GM23248 (cell line): ENCODE data around the gene RNU2-1. TPM values are rescaled to one million over a fixed set of nuclear protein-coding genes. Genes with fewer than 3 reads are reported as not detected.
"Not testable (repeated sequence)": the region's sequence is repeated elsewhere in the genome, so short reads cannot be mapped to it uniquely, and the experiment has no call there.

Source experiments
- DNase-seq: peaks from one replicate; pipeline ENCODE4 v3.0.0-alpha.2; 2015
- H2AFZ ChIP-seq: fragments of 200-600 bp; sonication (generic); 2 replicates; pipeline ENCODE4 v1.6.1; 2016; ENCODE audit warnings: antibody characterized with exemption
- H3F3A ChIP-seq: fragments of 200-600 bp; sonication (generic); 2 replicates; pipeline ENCODE4 v1.6.1; 2016; ENCODE audit warnings: mild to moderate bottlenecking, antibody characterized with exemption, mixed run types; ENCODE audit not compliant: insufficient read depth
- H3K27ac ChIP-seq: fragments of 200-600 bp; sonication (generic); 2 replicates; pipeline ENCODE4 v1.5.1; 2016; ENCODE audit warnings: mild to moderate bottlenecking
- H3K27me3 ChIP-seq: fragments of 200-600 bp; sonication (generic); replicated peaks from 2 replicates; pipeline ENCODE4 v1.6.1; 2016; ENCODE audit warnings: mild to moderate bottlenecking; ENCODE audit not compliant: insufficient read depth
- H3K36me3 ChIP-seq: fragments of 200-600 bp; sonication (generic); 2 replicates; pipeline ENCODE4 v1.6.1; 2016; ENCODE audit warnings: low read depth, mild to moderate bottlenecking
- H3K4me1 ChIP-seq: fragments of 200-600 bp; sonication (generic); 2 replicates; pipeline ENCODE4 v1.6.1; 2016; ENCODE audit warnings: mild to moderate bottlenecking; ENCODE audit not compliant: insufficient read depth
- H3K4me2 ChIP-seq: fragments of 200-600 bp; sonication (generic); one replicate; pipeline ENCODE4 v1.6.1; 2016; ENCODE audit warnings: mild to moderate bottlenecking; ENCODE audit not compliant: unreplicated experiment
- H3K4me3 ChIP-seq: fragments of 200-600 bp; sonication (generic); 2 replicates; pipeline ENCODE4 v1.5.1; 2016; ENCODE audit warnings: mild to moderate bottlenecking
- H3K79me2 ChIP-seq: fragments of 200-600 bp; sonication (generic); 2 replicates; pipeline ENCODE4 v1.6.1; 2016; ENCODE audit warnings: mild to moderate bottlenecking; ENCODE audit not compliant: insufficient read depth
- H3K9ac ChIP-seq: fragments of 200-600 bp; sonication (generic); 2 replicates; pipeline ENCODE4 v1.6.1; 2016; ENCODE audit warnings: mild to moderate bottlenecking
- H3K9me2 ChIP-seq: fragments of 200-600 bp; sonication (generic); 2 replicates; pipeline ENCODE4 v1.6.1; 2016; ENCODE audit warnings: mixed run types, mild to moderate bottlenecking, moderate library complexity; ENCODE audit not compliant: insufficient read depth
- H3K9me3 ChIP-seq: fragments of 200-600 bp; sonication (generic); one replicate; pipeline ENCODE4 v1.6.1; 2017; ENCODE audit warnings: low read depth
- H4K20me1 ChIP-seq: fragments of 200-600 bp; sonication (generic); 2 replicates; pipeline ENCODE4 v1.6.0; 2016; ENCODE audit not compliant: insufficient read depth
- EZH2 ChIP-seq: fragments of 200-600 bp; sonication (generic); IDR thresholded peaks from 2 replicates; pipeline ENCODE4 v1.6.1; 2018; ENCODE audit warnings: antibody characterized with exemption, mild to moderate bottlenecking; ENCODE audit not compliant: insufficient read depth, poor library complexity, severe bottlenecking
- EZH2phosphoT487 ChIP-seq: fragments of 200-600 bp; sonication (generic); IDR thresholded peaks from 2 replicates; pipeline ENCODE4 v1.6.1; 2018; ENCODE audit warnings: antibody characterized with exemption, moderate library complexity, mild to moderate bottlenecking, low read depth; ENCODE audit not compliant: insufficient read depth
- WGBS, 2 experiments: methylation state at CpG; one replicate each; pipeline ENCODE4 v1.1.6; 2015 to 2017; ENCODE audit warnings: low lambda C conversion rate in 2 of 2, low coverage in 1 of 2; ENCODE audit errors: missing lambda C conversion rate in 2 of 2; 5-methylcytosine and 5-hydroxymethylcytosine counted together
- in situ Hi-C: fragments of 300-500 bp; cut with MboI; formaldehyde crosslinking; loops from 2 replicates; pipeline ENCODE4 v1.15.0; 2020
- polyA plus RNA-seq: library from polyadenylated mRNA; unstranded; fragments of >200 nt; fragmentation: Nextera tagmentation; extraction: Ambion mirVana; gene quantifications from 2 replicates; pipeline ENCODE4 v1.2.1, GENCODE V29; 2016
- small RNA-seq: library from RNA; depleted of rRNA; stranded (forward); fragments of <200 nt; gene quantifications from one replicate; pipeline ENCODE3, GENCODE V24; 2014; ENCODE audit warnings: low read depth, low replicate concordance
- total RNA-seq: library from RNA; depleted of rRNA; stranded (reverse); fragments of >200 nt; shearing (Covaris generic); gene quantifications from 2 replicates; pipeline ENCODE4 v1.2.3, GENCODE V29; 2014; rRNA removed

Gene RNU2-1
- total and polyA plus RNA-seq, 2 experiments from 2014 or later, result 5.0 TPM; not detected in 1

GRCh38 chr17:43193251-43193650 is 40.5 kb downstream of the RNU2-1 start:
- TF ChIP-seq EZH2 (no peak), EZH2phosphoT487 (no peak)
- no peaks in the 10 kb centered on the region for H3K9me3 ChIP-seq
- no peak overlapping the region for H3K4me2 ChIP-seq
- H3K79me2 ChIP-seq, result peaks cover 21% of the 10 kb centered on the region; the same call in 1 of the 2 replicates
- no peaks in the 10 kb centered on the region for H3K4me1 ChIP-seq
- no peak overlapping the region for H3K9ac ChIP-seq
- H3K36me3 ChIP-seq, result peaks cover 86% of the 10 kb centered on the region
- no peak overlapping the region for H3K4me3 ChIP-seq
- no peaks in the 10 kb centered on the region for H3K27me3 ChIP-seq
- 94 to 98% methylated on average over 5 of the region's 5 CpGs for WGBS, 2 experiments
- no peak overlapping the region for H3K27ac ChIP-seq
- H4K20me1 ChIP-seq, result no peaks in the 10 kb centered on the region
- DNase-seq, result no peak
- in situ Hi-C loops, result no loop called here
- H3F3A ChIP-seq, result peaks cover 12% of the 10 kb centered on the region; the same call in 1 of the 2 replicates
- H3K9me2 ChIP-seq, result no peaks in the 10 kb centered on the region
- no peak overlapping the region for H2AFZ ChIP-seq

- H3K9me2 ChIP-seq, H3K4me3 ChIP-seq, H3K9me3 ChIP-seq, DNase-seq, H3K9ac ChIP-seq, H4K20me1 ChIP-seq, H3K4me2 ChIP-seq, H3K4me1 ChIP-seq, H3K27me3 ChIP-seq, H3F3A ChIP-seq, H2AFZ ChIP-seq, in situ Hi-C loops, H3K27ac ChIP-seq: not testable (repeated sequence)
- 97 to 98% methylated on average over 5 of the region's 5 CpGs for WGBS, 2 experiments
- Histone ChIP-seq H3K79me2 (peaks cover 22% of the 10 kb centered on the region; the same call in 1 of the 2 replicates), H3K36me3 (peaks cover 63% of the 10 kb centered on the region)
Measured at GRCh38 chr17:43186656-43187055, 47.1 kb downstream of the RNU2-1 start.

- Histone ChIP-seq H3K27me3 (no peaks in the 10 kb centered on the region), H3K4me2 (no peak overlapping the region), H3K36me3 (peaks cover 59% of the 10 kb centered on the region), H3K4me3 (no peak overlapping the region), H3K79me2 (peaks cover 23% of the 10 kb centered on the region), H3K27ac (no peak overlapping the region), H2AFZ (no peak overlapping the region), H3K9me3 (no peaks in the 10 kb centered on the region), H3K9ac (no peak overlapping the region), H3F3A (no peaks in the 10 kb centered on the region; the same call in 1 of the 2 replicates), H4K20me1 (no peaks in the 10 kb centered on the region), H3K4me1 (no peaks in the 10 kb centered on the region), H3K9me2 (no peaks in the 10 kb centered on the region)
- 87 to 88% methylated on average over 3 of the region's 3 CpGs for WGBS, 2 experiments
- no peak for DNase-seq
- no peak for TF ChIP-seq EZH2
- TF ChIP-seq EZH2phosphoT487, result no peak
- in situ Hi-C loops, result no loop called here
Measured at GRCh38 chr17:43183921-43184320, 49.9 kb downstream of the RNU2-1 start.

Small RNA genes lying within 50 kb of the gene (small RNA-seq; reads per million reads assigned to genes)
- gene RF00004 (not detected), gene RNU2-1 (not detected)

Other genes with a start within 250 kb of the RNU2-1 start
- 928 and 1,286 TPM in 2 replicates for gene RPL27, start 235.6 kb downstream of the RNU2-1 start, total RNA-seq
- 1,038 and 1,095 TPM in 2 replicates for gene RPL27, start 235.6 kb downstream of the RNU2-1 start, polyA plus RNA-seq
- gene IFI35, start 227.2 kb downstream of the RNU2-1 start, total RNA-seq, result 21.8 and 27.7 TPM in 2 replicates
- 23.3 and 27.6 TPM in 2 replicates for gene IFI35, start 227.2 kb downstream of the RNU2-1 start, polyA plus RNA-seq
- gene VAT1, start 211.6 kb downstream of the RNU2-1 start, total RNA-seq, result 215 and 238 TPM in 2 replicates
- gene VAT1, start 211.6 kb downstream of the RNU2-1 start, polyA plus RNA-seq, result 223 and 243 TPM in 2 replicates
- 0.11 TPM in 1 of 2 replicates, not detected in the other for gene RND2, start 208.7 kb downstream of the RNU2-1 start, total RNA-seq
- gene RND2, start 208.7 kb downstream of the RNU2-1 start, polyA plus RNA-seq, result 0.18 and 0.30 TPM in 2 replicates
- 13.6 and 21.6 TPM in 2 replicates for gene BRCA1, start 108.6 kb downstream of the RNU2-1 start, total RNA-seq
- 11.7 and 12.7 TPM in 2 replicates for gene BRCA1, start 108.6 kb downstream of the RNU2-1 start, polyA plus RNA-seq
- gene NBR1, start 62.8 kb downstream of the RNU2-1 start, total RNA-seq, result 109 and 121 TPM in 2 replicates
- 71.5 and 71.6 TPM in 2 replicates for gene NBR1, start 62.8 kb downstream of the RNU2-1 start, polyA plus RNA-seq
- gene TMEM106A, start 22.1 kb downstream of the RNU2-1 start, total RNA-seq, result 10.2 and 15.4 TPM in 2 replicates
- gene TMEM106A, start 22.1 kb downstream of the RNU2-1 start, polyA plus RNA-seq, result 5.1 and 5.9 TPM in 2 replicates
- gene CCDC200, start 5.4 kb downstream of the RNU2-1 start, total RNA-seq, result not detected in 2 replicates
- 0.37 and 0.70 TPM in 2 replicates for gene CCDC200, start 5.4 kb downstream of the RNU2-1 start, polyA plus RNA-seq
- 23.0 and 27.8 TPM in 2 replicates for gene ARL4D, start 165.0 kb upstream of the RNU2-1 start, total RNA-seq
- gene ARL4D, start 165.0 kb upstream of the RNU2-1 start, polyA plus RNA-seq, result 49.4 and 50.4 TPM in 2 replicates
- gene DHX8, start 250.0 kb upstream of the RNU2-1 start, total RNA-seq, result 27.3 and 33.1 TPM in 2 replicates
- 34.4 and 39.0 TPM in 2 replicates for gene DHX8, start 250.0 kb upstream of the RNU2-1 start, polyA plus RNA-seq